ENCODE data around the gene RASL10B.

RASL10B gene

DNA sequence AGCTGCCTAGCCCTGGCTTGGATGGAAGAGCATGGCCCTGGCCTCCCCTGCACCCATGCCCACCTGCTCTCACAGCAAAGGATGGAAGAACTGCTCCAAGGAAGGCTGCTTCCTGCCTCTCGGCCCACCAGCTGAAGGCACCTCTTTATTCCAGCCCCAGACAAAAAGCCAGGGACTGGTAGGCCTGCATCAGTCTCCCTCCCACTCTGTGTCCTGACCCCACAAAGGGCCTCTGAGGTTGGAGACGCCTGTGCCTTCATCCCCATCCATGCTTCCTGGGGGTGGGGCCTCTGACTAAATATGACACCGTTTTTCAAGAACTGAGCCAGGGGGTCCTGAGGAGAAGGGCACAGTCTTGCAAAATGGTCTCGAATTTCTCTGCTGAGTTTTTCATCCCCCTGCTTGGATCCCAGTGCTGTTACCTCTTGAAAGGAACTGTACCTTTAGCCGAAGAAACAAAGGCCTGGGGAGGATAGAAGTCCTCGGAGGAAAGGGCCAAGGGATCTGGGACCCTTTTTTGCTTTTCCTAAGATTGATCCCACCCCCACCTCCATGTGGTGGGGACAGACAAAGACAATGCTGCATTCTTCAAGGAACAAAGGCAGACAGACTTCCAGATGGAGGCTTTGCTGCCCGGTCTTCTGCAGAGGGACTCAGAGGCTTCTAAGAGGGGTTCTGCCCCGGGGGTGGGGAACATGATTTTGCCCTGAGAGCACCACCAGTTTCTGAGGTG is 34.5 kb downstream of the RASL10B start:
- DNase-seq (ENCODE audit: low spot score), result no peak

DNA sequence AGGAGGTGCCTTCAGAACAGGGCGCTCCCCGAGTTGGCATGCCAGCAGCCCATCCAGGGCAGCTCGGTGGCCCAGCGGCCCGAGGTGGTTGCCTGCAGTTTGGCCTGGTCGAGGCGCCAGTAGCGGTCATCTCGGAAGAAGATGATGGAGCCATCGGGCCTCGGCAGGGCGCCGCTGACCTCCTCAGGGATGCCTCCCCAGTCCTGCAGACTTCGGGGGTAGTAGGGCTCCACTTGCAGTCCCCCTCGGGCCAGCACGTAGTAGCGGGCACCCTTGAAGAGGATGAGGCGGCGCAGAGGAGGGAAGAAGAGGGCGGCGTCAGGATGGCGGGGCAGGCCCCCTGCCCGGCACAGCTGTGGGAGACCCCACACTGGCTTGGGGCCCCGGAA is 35.0 kb downstream of the RASL10B start:
- no peak for DNase-seq (ENCODE audit: low spot score)

DNA sequence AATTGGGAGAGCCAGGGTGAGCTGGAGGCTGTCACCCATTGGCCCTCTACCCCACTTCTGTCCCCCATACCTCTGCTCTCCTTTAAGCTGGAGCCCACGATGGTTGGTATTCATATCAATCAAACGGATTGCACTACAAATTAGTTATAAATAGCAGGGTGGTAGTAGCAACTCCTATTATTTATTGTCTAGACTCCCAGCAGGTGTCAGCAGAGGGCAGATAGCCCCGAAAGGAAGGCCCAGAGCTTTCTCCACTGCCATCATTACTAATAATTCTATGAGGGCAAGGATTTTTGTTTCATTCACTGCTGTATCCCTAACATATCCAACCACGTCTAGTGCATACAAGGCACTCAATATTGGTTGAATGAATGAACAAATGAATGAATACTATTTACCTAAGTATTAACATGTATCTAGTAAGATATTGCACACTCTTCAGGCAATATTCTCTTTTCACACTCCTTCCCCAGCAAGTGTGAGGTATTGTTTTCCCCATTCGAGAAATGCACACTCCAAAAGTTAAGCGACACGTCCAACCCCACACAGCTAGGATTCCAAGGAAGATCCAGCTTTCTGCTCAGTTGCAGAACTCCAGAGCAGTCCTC is 35.6 kb downstream of the RASL10B start:
- DNase-seq (ENCODE audit: low spot score), result no peak

DNA sequence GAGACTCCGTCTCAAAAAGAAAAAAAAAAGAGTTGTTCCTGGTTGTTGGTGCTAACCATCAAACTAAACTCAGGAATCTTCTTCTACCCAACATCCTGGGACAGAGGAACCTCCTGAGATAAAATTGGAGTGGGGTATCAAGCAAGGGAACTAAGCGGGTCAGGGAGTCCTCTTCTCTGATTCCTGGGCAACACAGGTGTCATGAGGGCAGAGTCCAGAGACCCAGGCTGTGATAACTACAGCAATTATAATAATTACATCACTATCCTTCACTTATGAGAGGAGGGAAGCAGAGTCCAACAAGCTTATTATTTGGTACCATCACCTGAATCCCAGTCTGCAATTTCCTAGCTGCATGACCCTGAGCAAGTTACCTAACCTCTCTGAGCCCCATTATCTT is 37.4 kb downstream of the RASL10B start:
- no peak for DNase-seq (ENCODE audit: low spot score)

DNA sequence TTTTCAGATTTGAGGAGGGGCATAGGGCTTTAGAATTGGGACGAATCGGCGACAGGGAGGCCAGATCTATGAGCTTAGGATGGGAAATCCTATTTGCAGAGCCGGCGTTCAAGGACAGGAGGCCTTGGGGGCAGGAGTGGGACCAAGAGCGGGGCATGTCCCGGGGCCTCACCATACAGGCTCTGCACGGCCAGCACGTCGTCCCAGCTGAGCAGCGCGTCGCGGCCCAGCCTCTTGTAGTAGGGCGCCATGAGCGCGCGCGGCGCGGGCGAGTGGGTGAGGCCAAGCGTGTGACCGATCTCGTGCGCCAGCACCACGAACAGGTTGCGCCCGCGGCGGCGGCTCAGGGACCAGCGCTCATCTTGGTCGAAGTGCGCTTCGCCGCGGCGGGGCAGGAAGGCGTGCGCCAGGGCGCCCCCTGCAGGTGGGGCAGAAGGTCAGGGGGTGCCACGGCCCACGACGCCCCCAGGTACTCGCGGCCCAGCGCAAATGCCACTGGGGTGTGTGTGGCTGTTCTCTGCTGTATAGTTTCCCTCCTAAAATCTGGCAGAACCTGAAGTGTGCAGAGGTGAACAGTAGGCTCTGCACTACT is 38.6 kb downstream of the RASL10B start:
- no peak for DNase-seq (ENCODE audit: low spot score)

GRCh38 chr17:35773129-35773528 is 41.7 kb downstream of the RASL10B start:
- DNase-seq (ENCODE audit: low spot score), result no peak

GRCh38 chr17:35773679-35774425 is 42.4 kb downstream of the RASL10B start:
- no peak for DNase-seq (ENCODE audit: low spot score)

GRCh38 chr17:35774499-35774898 is 43.1 kb downstream of the RASL10B start:
- no peak for DNase-seq (ENCODE audit: low spot score)

DNA sequence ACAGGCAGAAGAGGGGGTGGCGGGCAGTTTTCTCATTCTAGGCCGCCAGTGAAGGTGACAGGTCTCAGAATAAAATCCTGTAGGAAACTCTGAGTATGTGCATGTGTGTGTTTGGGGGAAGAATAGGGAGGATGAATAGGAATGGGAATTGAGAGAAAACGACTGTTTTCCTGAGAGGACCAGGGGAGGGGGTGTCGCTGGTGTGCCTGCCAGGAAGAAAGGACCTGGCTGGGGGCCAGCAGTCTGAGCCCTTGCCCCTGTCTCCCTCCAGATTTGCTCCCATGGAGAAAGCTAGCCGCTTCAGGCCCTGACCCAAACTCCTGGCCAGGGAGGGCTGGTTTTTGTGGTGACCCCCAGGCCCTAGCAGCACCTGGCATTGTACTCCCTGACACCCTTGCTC is 43.6 kb downstream of the RASL10B start:
- no peak for DNase-seq (ENCODE audit: low spot score)

DNA sequence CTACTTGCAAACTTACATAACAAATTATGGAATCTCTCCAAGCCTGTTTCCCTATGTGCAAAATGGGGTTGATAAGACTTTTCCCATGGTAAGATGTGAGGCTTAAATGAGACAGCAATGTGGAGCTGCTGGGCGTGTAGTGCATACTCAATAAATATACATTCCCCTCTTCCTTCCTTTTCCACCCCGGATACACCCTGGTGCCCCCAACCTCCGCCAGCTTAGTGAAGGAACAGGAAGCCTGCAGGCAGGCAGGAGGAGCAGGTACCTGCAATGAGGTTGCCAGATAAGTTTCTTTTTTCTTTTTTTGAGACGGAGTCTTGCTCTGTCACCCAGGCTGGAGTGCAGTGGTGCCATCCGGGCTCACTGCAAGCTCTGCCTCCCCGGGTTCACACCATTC is 44.1 kb downstream of the RASL10B start:
- no peak for DNase-seq (ENCODE audit: low spot score)

DNA sequence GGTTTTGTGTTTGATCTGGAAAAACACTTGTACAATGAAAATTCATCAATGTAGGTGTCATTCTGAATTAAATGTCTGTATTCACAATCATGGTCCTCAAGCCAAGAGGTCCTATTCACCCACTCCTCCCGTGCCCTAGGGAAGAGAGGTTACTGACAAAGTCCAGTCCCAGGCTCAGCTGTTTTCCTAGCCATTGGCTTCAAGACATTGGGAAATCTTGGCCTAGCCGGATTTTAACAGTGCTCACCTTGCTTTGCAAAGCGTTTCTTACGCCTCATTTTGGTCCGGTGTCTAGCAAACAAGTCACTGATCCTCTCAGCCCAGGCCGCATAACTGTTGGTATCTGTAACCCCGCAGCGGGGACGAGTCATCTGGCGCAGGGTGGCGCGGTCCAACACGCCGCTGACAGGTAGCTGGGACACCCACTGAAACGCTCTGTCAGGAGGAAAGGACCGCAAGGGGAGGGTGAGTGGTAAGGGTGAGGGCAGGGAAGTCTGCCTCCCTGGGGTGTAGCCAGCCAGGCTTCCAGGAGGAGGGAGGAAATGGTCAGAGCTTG is 47.3 kb downstream of the RASL10B start:
- DNase-seq (ENCODE audit: low spot score), result no peak

DNA sequence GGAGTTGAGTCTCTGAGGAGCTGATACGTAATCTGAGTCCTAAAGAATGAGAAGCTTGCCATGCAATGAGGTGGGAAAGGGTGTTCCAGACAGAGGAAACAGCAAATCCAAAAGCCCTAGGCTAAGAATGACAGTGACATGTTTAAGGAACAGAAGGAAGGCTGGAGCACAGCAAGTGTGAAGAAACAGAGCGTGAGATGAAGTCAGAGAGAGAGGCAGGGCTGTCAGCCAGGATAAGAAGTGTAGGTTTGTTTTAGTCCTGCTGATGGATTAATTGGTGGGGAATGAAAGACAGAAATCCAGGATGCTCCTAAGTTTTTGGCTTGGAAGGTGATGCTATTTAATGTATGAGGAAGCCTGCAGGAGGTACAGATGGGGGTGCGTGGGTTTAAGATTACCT is 49.5 kb downstream of the RASL10B start:
- DNase-seq (ENCODE audit: low spot score), result no peak

DNA sequence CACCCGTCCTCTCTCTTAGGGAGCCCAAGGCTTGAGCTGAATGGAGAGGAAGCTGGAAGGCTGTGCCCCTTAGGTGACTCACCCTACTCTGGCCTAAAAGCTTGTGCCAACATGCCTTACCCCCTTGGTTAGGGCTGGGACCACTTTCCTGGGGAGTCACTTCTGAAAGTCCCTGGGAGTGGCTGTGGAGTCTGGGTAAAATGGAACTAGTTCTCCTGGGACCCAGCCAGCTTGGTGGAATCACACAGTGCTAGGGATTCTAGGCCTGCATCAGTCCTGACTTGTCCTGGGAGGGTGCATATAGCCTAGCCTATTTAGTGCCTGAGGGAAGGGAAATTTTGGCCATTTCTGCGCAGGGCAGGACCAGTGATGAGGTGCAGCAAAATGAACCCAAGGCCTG is 53.5 kb downstream of the RASL10B start:
- DNase-seq (ENCODE audit: low spot score), result no peak

- no peak for DNase-seq (ENCODE audit: low spot score)
Observed at GRCh38 chr17:35786941-35787432, 55.5 kb downstream of the RASL10B start.

DNA sequence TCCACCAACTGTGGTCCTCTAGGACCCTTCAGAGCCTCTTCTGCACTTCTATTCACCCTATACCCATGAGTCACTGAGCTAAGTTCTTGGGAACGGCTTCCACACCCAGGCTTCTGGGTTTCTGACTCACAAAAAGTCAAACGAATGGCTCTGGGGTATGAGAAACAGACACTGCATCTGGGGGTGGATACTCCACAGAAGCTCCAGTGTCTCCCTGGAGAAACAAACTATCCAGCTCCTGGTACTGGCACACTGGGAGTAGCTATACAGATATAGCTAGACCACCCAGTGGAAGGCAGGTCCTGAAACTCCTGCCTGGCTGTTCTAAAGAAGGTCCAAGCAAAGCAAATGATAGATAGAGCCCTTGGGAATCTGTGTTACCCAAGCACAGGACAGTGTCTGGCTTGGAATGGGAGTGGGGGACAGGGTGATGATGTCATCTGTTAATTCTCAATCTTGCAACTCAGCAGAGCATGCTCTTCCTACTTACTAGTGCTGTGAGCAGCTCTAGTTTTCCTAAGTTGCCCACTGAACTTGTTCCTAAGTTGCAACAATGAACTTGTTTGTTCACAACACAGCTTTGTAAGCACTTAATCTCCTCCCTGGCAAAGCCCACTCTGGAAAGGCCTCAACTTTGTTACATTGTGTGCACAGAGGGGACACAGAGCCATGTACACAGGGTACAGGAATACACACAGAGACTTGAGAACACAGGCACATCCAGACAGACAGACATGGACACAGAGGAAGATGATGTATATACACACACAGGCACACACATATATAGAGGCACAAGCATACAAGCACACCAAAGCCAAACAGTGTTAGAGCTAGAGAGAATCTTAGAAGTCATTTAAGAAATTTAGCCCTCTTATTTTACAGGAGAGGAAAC is 57.3 kb downstream of the RASL10B start:
- DNase-seq (ENCODE audit: low spot score), result peak; percentile 36

DNA sequence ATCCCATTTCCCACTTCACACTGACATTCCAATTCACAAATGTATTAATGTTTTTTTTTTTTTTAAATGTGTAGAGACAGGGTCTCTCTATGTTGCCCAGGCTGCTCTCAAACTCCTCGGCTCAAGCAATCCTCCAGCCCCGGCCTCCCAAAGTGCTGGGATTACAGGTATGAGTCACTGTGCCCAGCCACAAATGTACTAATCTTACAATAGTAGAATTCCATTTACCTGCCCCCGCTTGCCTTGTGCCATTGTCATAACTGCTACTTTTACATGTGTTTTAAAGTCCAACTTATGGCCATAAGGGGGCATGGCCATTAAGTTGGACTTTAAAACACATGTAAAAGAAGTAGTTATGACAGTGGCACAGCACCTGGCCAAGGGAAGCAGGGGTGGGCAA is 59.4 kb downstream of the RASL10B start:
- peak; percentile 18 for DNase-seq (ENCODE audit: low spot score)

DNA sequence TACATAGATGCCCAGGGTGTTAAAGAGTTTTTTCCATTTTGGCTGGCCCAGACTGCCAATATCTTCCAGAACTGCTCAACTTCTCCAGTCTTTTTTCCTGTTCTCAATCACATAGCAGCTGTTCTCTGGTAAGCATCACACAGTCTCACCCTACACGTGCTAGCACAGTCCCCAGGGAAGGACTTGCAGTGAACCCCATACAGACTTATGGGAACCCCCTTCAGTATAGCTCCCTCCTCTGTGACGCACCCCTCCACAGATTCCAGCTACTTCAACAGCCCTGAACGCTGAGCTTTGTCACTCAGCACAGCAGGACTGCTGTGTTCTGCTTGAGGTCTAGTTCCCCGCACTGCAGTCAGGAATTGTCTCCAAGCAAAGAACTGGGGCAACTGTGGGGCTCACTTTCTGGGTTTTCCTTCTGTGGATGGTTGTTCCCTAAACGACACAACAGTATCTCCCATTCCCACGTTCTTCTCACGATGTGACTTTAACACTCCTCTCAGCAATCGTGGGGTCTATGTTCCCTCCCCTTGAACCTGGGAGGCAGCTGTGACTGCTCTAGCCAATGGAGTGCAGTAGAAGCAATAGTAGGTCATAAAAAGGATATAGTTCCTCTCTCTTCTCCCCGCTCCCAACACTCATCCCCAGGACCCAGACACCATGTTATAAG is 60.4 kb downstream of the RASL10B start:
- peak; percentile 44 for DNase-seq (ENCODE audit: low spot score)
